Choroid plexus epithelial cell (primary cell): Measurements from ENCODE around the gene RUNX2.

Source experiments
- DNase-seq: peaks from one replicate; pipeline ENCODE4 v3.0.0-alpha.2; 2010; ENCODE audit warnings: low read depth
- H3K4me3 ChIP-seq: 2 replicates; pipeline ENCODE4 v1.5.1; 2011; ENCODE audit warnings: low read depth, mild to moderate bottlenecking, control low read depth, low read length, moderate library complexity
- TF ChIP-seq, protein P1 (sequence below): conservative IDR thresholded peaks from 2 replicates; pipeline ENCODE4 v1.5.1; 2011; ENCODE audit warnings: low read depth, mild to moderate bottlenecking, control low read depth, inconsistent platforms, low read length, moderate library complexity

RUNX2 gene

GRCh38 chr6:45618259-45618658, 290.1 kb downstream of the RUNX2 start:
- TF ChIP-seq, protein P1, sequence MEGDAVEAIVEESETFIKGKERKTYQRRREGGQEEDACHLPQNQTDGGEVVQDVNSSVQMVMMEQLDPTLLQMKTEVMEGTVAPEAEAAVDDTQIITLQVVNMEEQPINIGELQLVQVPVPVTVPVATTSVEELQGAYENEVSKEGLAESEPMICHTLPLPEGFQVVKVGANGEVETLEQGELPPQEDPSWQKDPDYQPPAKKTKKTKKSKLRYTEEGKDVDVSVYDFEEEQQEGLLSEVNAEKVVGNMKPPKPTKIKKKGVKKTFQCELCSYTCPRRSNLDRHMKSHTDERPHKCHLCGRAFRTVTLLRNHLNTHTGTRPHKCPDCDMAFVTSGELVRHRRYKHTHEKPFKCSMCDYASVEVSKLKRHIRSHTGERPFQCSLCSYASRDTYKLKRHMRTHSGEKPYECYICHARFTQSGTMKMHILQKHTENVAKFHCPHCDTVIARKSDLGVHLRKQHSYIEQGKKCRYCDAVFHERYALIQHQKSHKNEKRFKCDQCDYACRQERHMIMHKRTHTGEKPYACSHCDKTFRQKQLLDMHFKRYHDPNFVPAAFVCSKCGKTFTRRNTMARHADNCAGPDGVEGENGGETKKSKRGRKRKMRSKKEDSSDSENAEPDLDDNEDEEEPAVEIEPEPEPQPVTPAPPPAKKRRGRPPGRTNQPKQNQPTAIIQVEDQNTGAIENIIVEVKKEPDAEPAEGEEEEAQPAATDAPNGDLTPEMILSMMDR: no peak
- no peak overlapping the region for H3K4me3 ChIP-seq
- no peak for DNase-seq

- DNase-seq: peak; percentile 47
- H3K4me3 ChIP-seq: no peak overlapping the region
- TF ChIP-seq, protein P1: no peak
Measured at GRCh38 chr6:45619211-45619760, 291.2 kb downstream of the RUNX2 start.

DNA sequence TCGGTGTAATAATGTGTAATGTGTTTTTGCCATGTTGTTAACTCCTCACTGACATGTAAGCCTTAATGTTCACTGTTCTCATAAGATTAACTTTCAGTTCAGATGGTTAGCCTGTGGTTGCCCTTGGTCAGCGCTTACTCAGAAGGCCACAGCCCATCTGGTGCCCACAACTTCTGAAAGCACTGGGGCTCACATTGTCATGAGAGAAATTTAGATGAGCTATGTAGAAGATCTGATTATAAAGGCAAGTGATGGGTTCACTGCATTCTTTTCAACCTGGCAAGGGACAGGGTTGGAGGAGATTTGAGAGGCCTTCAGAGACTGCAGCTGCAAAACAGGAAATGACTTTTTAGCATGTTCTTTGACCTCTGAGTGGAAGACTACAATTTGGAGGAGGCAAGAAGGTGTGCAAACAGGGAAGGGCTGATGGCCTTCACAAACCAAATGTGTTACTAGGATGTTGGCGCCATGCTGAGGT, 291.9 kb downstream of the RUNX2 start:
- H3K4me3 ChIP-seq: no peak overlapping the region
- peak; percentile 63 for DNase-seq
- TF ChIP-seq, protein P1: no peak

GRCh38 chr6:45624228-45624627, 296.1 kb downstream of the RUNX2 start:
- TF ChIP-seq, protein P1: no peak
- no peak overlapping the region for H3K4me3 ChIP-seq
- DNase-seq: no peak

DNA sequence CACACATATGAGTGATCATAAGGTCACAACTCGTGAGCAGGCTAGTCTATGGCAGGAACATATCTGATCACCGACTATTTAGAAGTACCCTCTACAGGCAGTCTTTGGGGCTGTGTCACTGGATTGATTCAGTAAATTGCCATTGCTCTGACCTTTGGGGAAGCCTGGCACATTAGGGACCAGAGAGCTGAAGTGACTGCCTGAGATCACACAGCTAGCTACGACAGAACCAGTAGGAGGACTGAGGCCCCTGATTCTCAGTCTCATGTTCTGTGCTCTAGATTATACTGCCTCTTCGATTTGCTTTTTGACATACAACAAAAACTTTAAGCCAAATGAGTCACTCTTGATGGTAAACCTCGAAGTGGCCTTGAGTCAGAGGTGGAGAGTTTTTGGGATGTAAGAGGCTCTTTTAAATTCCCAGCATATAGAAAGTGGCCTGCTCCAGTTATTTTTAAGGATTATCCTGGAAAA, 297.1 kb downstream of the RUNX2 start:
- H3K4me3 ChIP-seq: no peak overlapping the region
- TF ChIP-seq, protein P1: no peak
- DNase-seq: peak; percentile 63

- TF ChIP-seq, protein P1: no peak
- no peak overlapping the region for H3K4me3 ChIP-seq
- DNase-seq: peak; percentile 58
Measured at GRCh38 chr6:45626087-45626891, 298.2 kb downstream of the RUNX2 start.
